Stimulated activated CD4-positive, alpha-beta T cell treated with anti-CD3 and anti-CD28 coated beads, Interleukin-15, amount 100 ng/mL, for 24 hours (primary cell): ENCODE data around the gene CASKIN1.

Experiments
- DNase-seq: peaks from one replicate; pipeline ENCODE4 v3.0.0-alpha.2; 2020

Gene CASKIN1

DNA sequence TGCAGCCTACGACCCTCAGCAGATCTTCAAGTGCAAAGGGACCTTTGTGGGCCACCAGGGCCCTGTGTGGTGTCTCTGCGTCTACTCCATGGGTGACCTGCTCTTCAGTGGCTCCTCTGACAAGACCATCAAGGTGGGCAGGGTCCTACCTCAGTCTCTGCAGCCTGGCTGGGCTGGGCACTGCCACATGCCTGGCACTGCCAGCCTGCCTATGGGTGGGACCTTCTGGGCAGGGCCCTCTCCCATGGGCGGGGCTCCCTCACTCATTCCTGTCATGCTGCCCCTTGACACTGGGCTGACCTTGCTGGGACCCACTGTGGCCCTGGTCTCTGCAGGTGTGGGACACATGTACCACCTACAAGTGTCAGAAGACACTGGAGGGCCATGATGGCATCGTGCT lies 22.5 kb downstream of the CASKIN1 start:
- no peak for DNase-seq

DNA sequence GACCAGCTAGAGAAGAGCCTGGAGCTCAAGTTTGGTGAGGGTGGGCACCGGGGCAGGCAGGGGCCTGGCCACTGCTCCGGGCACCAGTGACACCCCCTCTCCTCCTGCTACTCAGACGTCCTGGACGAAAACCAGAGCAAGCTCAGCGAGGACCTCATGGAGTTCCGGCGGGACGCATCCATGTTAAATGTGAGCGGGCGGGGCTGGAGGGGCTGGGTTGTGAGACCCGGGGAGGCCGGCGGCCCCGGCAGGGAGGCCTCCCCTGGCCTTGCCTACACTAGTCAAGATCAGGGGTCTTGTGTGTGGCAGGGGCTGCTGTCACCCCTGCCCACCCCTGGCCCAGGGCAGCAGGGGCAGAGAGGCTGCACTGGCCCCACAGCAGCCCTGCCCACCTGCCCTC lies 23.0 kb downstream of the CASKIN1 start:
- no peak for DNase-seq

DNA sequence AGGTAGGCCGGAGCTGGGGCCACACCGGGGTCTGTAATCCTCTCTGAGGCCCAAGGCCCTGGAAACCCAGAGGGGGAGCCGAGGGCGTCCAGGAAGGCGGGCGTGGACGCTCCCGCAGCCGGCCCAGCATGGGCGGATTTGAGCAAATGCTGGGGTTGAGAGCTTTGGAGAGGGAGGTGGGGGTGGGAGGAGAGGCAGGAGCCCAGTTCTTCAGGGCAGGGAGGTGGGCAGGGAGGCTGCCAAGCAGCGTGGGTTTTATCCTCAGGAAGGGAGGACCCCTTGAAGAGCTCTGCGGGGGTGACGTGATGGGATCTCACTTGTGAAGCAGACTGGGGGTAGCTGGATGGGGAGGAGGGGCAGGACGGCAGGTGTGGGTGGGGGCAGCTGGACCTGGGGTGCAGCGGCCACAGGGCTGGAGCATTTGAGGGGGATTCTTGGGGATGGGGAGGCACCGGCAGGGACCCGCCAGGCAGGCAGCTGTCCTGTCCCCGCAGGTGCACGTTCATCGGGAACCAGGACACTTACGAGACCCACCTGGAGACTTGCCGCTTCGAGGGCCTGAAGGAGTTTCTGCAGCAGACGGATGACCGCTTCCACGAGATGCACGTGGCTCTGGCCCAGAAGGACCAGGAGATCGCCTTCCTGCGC lies 23.6 kb downstream of the CASKIN1 start:
- no peak for DNase-seq

DNA sequence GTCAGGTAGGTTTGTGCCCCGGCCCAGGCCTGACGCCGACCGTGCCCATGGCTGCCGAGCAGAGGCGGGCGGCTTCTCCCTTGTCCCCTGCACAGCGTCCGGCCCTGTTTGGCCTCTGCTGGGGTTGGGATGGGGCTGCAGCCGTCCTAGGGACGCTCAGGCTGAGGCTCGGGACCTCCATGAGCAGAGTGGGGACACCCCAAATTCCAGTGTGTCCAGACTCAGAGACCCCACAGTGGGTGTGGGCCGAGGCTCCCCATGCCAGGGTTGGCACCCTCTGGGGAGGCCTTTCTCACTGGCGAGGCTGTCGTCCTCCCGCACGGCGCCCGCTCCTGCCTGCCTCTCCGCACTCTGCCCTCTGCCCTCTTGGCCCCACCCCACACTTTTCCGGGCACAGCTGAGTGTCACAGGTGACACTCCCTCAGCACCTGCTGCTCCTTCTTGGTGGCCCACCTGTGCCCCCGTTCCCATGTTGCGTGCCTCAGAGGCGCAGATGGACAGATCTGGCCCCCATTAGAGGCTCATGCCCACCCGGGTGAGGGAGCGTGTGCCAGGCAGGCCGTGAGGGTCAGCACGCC lies 24.7 kb downstream of the CASKIN1 start:
- no peak for DNase-seq

DNA sequence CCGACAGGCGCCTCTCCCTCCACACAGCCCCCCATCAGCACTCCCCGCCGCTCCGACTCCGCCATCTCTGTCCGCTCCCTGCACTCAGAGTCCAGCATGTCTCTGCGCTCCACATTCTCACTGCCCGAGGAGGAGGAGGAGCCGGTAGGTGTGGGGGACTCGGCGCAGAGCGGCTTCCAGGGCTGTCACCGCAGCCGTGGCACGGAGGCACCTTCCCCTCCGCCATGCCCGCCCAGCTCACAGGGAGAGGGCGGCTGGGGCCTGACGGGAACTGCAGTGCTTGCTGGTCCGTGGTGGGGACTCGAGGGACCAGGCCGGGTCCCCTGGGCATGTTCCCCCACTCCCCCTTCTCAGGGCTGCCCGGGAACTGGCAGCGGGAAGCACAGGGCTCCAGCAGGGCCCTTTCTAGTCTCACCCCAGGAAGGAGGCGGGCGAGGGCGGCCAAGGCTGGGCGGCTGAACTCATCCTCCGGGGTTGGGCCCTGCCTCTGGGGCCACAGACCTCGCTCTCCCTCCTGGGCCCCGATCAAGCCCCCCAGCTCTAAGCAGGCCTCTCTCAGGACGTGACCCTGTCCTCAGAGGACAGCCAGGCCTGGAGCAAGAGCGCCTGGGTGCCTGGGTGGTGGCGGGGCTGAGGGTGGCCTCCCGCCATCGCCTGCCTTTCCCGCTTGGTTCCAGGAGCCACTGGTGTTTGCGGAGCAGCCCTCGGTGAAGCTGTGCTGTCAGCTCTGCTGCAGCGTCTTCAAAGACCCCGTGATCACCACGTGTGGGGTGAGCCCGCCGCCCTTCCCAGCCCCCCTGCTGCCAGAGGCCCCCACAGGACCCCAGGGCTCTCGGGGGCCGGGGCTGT lies 25.6 kb downstream of the CASKIN1 start:
- no peak for DNase-seq

DNA sequence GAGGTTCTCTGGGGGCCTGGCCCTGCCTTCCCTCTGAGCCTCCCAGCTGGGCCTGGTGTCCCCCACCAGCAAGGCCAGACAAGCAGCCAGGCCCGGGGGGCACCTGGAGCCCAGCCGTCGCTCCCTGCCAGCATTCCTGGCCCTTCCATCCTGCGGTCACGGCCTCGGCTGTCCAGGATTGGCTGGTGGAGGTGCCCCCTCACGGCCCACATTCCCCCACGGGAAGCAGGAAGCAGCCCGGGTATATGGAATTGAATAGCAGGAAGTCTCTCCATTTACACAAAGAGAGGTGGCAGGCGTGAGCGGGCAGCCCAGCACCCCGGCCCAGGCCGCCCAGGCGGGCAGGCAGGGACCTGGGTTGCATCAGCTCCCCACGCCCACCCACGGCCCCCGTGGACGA lies 26.3 kb downstream of the CASKIN1 start:
- no peak for DNase-seq

DNA sequence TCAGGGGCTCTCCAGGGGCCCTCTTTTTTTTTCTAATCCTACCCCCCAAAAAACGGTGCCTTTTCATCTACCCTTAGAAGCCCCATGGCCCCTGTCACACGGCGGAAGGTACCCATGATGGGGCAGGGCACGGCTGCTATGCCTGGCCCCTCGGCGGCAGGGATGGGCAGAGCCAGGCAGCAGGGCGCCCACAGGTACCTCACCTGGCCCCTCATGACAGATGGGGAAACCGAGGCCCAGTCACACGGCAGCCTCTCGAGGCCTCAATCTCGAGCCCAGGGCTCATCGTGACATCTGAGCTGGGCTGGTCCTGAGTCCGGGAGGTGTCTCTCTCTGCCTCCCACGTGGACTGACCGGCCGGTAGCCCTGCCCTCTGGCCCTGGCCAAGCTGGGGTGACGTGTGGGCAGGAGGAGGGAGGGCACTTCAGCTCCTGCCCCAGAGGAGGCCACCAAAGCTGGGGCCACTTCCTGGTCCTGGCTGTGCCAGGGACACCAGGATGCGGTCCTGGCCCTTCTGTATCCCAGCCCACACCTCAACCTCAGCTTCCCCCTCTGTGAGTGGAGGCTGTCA lies 29.3 kb downstream of the CASKIN1 start:
- DNase-seq, result no peak

DNA sequence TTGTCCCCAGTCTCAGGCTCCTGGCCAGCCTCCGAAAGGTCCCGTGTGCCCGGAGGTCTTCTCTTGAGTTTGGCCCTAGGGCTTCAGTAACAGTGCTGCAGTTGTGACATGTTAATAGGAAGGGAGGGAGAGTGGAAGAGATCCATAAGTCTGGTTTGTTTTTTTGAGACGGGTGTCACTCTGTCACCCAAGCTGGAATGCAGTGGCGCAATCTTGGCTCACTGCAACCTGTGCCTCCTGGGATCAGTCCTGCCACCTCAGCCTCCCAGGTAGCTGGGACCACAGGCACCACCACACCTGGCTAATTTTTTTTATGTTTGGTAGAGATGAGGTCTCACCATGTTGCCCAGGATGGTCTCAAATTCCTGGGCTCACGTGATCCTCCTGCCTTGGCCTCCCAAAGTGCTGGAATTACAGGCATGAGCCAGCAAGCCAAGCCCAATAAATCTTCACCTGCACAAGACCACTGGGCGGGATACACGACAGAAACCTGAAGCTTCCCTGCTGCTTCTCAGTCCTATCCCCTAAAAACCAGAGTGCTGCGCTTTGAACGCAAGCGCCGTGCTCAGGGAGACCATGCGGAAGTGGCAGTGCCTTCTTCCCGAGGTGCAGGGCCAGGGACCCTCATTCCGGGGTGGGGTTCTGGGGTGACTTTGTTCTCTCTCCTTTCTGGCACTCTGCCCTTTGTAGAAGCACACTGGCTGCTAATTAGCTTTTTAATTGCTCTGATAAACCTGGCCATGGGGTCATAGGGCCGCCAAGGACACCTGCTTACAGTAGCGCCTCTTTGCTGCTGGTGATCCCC lies 29.9 kb downstream of the CASKIN1 start:
- DNase-seq, result no peak

DNA sequence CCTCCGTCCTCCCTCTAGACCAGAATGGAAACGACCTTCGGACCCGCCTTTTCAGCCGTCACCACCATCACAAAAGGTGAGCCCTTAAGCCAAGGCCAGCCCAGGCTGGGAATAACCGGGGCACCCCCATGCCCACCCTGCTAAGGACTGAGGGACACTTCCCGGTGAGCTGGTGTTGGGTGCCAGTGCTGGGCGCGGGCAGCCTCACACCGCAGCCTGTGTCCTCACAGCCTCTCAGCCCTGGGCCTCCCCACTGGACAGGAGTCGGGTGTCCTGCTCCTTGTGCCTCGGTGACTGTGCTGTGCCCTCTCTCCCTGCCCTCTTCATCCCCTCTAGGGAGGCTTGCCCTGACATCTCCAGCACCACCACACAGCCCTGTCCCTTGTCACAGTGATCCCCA lies 30.5 kb downstream of the CASKIN1 start:
- no peak for DNase-seq

DNA sequence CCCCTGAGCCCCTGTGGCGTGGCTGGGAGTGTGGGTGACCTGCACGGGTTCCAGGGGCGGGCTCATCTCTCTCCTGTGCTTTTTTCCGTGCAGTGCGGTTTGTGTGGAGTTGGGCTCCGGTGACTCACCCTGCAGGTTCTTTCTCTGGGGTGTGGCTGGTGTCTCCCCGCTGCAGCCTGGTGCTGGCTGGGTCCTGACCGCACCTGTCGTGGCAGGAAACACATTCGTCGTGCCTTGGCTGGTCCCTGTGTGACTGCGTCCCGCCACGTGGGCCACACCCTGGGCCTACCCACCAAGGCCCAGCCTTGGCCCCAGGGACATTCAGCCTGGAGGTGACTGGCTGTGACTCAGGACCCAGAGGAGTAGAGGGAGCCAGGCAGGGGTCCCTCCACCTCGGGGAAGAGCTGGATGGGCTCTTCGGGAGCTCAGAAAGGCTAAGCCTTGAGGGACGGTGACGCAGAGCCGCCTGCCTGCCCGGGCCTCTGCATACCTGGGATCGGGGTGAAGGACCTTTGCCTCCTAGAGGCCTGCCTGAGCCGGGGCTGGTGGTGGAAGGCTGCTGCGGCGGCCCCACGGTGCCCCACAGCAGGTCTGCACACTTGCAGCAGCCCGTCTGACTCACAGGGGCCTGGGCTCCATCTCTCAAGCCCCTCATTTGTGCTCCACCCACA lies 33.1 kb downstream of the CASKIN1 start:
- no peak for DNase-seq

DNA sequence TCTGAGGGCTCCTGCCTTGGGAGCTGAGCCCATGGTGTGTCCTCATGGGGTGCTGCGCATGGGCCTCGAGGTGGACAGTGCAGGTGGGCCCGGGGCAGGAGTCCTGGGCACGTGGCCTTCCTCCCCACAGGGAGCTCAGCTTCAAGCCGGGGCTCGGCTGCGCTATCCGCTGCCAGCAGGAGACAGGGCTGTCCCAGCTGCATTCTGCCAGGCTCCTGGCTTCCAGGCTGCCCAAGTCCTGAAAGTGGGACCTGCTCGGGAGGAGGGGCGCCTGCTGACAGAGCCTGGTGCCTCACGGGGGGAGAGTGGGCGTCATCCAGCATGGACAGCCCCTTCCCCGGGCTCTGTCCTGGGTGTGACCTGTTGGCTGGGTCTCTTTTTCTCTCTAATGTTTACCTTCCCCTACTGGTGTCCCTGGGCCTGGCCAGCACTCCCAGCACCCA lies 33.7 kb downstream of the CASKIN1 start:
- no peak for DNase-seq

DNA sequence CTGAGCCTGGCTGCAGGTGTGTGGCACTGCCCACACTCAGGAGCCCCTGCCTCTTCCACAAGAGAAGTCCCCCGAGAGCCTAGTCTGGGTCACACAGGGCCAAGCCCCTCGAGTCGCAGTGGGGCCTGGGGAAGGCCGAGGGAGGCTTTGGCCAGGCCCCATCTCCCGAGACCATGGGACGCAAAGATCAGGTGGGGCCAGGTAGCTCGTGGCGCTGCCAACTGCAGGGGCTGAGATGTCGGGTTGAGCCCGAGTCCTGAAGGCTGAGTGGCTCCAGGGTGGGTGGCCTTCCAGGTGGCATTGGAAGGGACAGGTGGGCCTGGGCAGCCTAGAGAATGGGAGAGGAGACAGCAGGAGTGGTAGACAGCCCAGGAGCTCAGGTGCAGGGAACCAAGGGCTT lies 34.5 kb downstream of the CASKIN1 start:
- no peak for DNase-seq

DNA sequence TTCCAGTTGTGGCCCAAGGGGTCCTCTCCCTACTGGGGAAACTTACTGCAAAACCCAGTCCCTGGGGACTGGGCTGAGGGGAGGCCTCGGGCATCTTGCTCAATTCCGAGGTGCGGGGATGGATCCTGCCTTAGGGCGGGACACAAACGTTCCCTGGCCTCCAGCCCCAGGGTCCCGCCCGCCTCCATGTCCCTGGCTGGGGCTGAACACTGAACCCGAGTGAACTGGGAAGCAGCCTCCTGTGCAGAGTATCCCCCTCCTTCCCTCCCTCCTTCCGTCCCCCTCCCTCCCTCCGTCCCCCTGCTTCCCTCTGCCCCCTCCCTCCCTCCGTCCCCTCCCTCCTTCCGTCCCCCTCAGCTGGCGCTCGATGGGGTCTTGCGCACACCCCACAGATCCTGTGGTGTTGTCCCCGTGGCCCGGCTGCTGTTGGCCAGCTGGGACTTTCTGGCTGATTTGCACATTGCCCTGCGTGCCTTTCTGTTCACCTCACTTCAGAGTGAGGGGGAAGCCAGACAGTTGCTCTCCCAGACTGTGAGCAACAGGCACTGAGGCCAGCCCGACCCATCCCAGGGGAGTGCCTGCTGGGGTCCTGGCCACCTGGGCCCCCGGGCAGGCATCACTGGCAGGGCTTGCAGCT lies 35.4 kb downstream of the CASKIN1 start:
- DNase-seq, result no peak

DNA sequence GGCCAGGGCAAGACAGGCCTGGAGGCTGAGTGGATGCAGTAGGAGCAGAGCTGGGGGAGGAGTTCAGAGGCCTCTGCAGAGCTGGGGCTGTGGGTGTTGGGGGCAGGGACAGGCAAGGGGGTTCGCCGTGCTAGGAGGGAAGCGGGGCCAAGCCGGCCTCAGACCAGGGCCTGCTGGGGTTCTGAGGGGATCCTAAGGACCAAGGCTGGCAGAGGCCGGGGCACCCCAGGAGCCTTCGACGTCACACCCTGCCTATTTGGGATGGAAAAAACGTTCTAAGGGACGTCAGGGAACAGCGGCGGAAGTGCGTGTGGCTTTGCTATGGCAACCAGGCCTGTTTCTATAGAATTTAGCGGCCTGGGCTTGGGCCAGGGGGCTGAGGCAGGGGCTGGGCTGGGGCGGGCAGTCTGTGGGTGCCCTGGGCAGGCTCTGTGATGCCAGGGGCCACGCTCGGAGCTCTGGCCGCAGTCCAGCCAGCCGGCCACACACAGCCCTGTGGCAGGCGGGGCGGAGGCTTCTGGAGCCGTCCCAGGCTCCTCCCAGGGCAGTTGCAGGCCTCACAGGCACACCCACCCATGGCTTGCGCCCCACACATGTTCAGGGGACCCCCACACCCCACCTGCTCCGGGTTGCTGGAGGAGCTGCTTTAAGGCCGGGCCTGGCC lies 37.1 kb downstream of the CASKIN1 start:
- no peak for DNase-seq

DNA sequence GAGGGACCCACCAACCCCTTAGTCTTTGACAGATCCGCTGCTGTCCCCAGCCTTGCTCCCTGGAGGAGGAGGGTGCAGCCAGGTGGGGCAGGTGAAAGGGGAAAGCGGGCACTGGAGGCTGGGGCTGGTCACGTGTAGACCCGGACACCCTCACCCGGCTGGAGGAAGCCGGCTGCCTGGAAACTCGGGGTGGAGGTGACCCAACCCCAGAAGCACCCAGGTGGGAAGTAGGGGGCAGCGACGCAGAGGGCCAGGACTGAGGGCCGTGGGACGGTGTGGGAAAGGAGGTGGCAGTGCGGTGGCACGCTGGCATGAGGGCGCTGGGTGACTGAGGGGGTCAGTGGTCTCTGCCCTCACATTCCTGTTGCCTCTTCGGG lies 38.2 kb downstream of the CASKIN1 start:
- DNase-seq, result no peak

DNA sequence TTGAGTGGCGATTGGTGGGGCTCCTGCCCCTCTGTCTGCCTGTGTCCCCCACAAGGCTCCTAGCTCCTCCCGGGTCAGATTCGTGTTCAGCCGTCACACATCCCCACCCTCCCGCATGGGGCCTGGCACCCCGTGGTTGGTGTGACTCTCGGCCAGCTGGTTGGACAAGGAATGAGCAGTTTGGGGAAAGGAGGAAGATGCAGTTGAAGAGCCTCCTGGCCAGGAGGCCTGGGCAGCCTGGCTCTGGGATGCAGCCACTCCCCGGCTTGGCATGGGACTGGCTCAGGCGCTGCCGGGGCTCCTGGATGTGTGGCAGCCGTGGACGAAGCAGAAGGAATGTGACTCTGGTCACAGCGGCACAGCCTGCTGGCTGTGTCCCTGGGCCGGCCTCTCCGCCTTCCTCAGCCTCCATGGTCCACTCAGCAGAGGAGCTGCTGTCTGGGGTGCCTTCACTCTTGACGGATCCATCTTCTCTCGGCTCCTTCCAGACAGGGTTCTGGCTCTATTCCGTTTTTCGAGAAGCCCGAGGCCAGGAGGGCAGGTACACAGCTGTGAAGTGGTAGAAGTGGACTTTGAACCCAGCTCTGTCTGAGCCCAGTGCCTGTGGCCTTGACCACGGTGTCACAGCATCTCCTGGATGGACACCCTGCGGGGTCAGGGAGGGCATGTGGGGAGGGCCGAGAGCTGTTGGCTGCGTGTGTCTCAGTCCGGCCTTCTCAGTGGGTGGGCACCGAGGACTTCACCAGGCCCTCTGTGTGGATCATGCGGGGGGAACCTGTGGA lies 38.7 kb downstream of the CASKIN1 start:
- no peak for DNase-seq

DNA sequence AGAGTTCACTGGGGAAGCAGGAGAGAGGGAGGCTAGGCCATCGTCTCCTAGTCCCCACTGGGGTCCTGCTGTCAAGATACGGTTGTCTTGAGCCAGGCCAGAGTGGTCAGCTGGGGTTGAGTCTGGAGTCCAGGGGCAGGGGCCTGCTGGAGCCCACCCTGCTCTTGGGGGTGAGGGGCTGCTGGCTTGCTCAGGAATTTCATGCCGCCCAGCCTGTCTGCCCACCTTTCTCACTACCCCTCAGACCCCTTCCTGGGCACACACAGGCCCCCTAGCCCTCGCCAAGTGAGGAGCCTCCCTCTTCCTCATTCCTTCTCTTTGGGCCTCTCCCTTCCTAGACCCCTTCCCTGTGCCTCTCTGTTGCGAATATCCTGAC lies 39.6 kb downstream of the CASKIN1 start:
- no peak for DNase-seq

DNA sequence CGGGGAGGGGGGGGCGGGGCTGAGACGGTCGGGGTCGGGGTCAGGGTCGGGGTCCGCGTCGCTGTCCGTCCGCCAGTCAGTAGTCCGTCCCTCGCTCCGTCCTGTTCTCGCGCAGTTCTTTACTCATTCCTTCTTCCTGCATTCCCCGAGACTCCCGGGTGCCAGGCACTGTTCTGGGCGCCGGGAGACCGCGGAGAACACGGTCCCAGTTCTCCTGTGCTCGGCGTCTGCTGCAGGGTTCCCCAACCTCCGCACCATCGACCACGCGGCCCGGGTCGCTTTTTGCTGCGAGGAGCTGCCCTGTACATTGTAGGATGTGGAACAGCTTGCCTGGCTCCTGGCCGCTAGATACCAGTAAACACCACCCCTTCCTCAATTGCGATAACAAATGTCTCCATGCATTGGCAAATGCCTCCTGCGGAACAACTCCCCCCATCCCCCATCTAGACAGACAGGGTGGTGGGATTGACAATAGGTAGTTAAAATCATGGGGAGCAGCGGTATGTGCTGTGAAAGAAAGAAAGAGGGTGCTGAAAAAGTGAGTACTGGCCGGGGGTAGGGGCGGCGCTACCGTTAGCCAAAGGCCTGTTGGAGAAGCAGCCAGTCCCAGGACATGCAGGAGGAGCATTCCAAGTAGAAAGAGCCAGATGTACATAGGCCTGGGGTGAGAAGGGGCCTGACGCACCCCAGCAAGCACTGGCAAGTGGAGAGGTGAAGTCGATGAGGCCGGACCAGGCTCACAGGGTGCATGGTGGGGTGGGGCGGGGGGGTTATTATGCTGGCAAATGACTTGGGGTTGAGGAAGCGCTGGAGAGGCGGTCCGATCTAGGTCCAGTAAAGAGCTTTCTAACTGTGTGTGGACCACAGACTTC lies 40.2 kb downstream of the CASKIN1 start:
- peak; percentile 36 for DNase-seq
